Activated naive CD4-positive, alpha-beta T cell treated with anti-CD3 and anti-CD28 coated beads, Interleukin-2, amount 50 U/mL, for 24 hours (primary cell): Measurements from ENCODE around the gene ETV7.

Source experiments
- H3K27ac Mint-ChIP-seq: one replicate; pipeline ENCODE4 v1.8.0; 2021; ENCODE audit warnings: mild to moderate bottlenecking, mixed read lengths
- H3K27me3 Mint-ChIP-seq: one replicate; pipeline ENCODE4 v1.8.0; 2021; ENCODE audit warnings: mixed read lengths
- H3K36me3 Mint-ChIP-seq: one replicate; pipeline ENCODE4 v1.8.0; 2021; ENCODE audit warnings: mixed read lengths
- H3K4me1 Mint-ChIP-seq: one replicate; pipeline ENCODE4 v1.8.0; 2021; ENCODE audit warnings: mixed read lengths
- H3K4me3 Mint-ChIP-seq: one replicate; pipeline ENCODE4 v1.8.0; 2021; ENCODE audit warnings: mild to moderate bottlenecking, mixed read lengths
- H3K9me3 Mint-ChIP-seq: one replicate; pipeline ENCODE4 v1.8.0; 2021; ENCODE audit warnings: mixed read lengths

The ETV7 gene

GRCh38 chr6:36328600-36328999 lies 58.9 kb downstream of the ETV7 start:
- Mint-ChIP-seq H3K4me1 (no peaks in the 10 kb centered on the region), H3K9me3 (no peaks in the 10 kb centered on the region)

DNA sequence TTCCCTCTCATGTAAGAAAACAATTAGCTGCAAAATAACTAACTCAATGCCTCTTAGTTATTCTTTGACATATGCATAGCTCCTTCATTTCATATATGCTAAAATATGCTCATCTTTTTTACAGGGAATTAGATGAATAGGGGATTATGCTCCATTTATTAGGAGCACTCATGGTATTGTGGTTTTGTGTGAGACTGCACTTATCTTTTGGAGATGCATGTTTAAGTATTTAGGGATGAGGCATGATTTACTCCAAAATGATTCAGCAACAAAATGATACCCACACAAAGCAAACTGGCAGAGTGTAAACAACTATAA lies 59.6 kb downstream of the ETV7 start:
- H3K27ac Mint-ChIP-seq = no peak overlapping the region
- H3K9me3 Mint-ChIP-seq = no peaks in the 10 kb centered on the region
- H3K36me3 Mint-ChIP-seq = no peaks in the 10 kb centered on the region
- H3K27me3 Mint-ChIP-seq = no peaks in the 10 kb centered on the region
- H3K4me1 Mint-ChIP-seq = no peaks in the 10 kb centered on the region
- H3K4me3 Mint-ChIP-seq = no peak overlapping the region

More at GRCh38 chr6:36328600-36328999, 58.9 kb downstream of the ETV7 start:
- no peak overlapping the region for H3K27ac Mint-ChIP-seq
- H3K36me3 Mint-ChIP-seq = no peaks in the 10 kb centered on the region
- H3K4me3 Mint-ChIP-seq = no peak overlapping the region
- H3K27me3 Mint-ChIP-seq = no peaks in the 10 kb centered on the region

DNA sequence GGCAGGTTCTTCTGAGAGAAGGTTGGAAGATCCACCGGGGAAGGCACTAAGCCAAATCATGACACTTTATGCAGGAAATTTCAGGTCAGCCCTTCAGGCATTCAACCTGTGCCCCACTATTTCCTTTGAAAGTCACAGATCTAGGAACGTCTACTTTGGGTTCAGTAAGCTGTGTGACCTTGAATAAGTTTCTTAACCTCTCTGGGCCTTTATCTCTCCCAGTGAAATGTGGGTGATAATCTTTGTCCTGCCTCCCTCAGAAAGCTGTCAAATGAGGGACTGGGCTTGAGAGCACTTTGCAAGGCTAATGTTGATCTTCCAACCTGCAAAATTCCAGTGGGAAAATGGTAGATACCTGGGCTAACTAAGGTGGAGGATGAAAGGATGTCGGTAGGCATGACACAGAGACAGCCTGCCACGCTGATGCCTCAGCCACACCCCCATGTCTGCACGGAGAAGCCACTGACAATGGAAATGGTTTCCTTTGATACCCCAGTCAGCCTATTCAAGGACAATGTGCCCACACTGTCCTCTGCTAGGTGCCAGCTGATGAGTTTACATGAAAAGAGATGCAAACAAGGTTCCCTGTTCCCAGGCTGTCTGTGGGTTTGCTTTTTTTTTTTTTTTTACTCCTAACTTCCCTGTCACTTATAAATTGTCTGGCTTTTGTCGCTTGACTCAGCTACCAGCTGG lies 60.1 kb downstream of the ETV7 start:
- no peak overlapping the region for H3K4me3 Mint-ChIP-seq
- no peaks in the 10 kb centered on the region for H3K27me3 Mint-ChIP-seq
- H3K27ac Mint-ChIP-seq = no peak overlapping the region
- H3K36me3 Mint-ChIP-seq = no peaks in the 10 kb centered on the region
- no peaks in the 10 kb centered on the region for H3K4me1 Mint-ChIP-seq
- no peaks in the 10 kb centered on the region for H3K9me3 Mint-ChIP-seq

DNA sequence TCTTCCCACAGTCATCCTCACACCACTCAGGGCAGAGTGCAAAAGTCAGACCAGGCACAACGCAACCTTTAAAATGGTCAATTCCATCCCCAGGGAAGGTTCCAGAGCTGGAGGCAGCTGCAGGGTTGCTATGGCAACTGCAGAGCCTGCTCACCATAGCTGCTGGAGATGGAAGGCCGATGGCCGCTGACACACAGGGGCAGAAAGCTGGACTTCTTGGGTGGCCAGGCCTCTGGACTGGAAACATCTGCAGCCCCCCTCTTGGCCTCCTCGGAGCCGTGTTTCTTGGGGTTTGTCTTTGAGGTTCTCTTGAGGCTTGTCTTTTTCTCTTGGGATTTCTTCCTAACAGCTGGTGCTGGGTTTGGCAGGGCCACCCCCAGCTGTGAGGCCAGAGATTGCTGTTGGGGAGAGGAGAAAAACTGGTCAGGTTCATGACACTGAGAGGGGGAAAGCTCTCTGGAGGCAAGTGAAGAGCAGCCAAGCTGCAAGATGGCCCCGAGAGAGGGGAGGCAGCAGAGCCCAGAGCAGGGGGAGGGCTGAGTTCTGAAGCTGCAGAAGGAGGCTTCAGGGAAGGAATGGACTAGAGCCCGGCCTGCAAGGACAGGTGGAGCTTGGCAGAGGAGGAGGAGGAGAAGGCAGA lies 61.0 kb downstream of the ETV7 start:
- Mint-ChIP-seq H3K9me3 (no peaks in the 10 kb centered on the region), H3K27ac (no peak overlapping the region), H3K4me3 (no peak overlapping the region), H3K36me3 (no peaks in the 10 kb centered on the region), H3K4me1 (no peaks in the 10 kb centered on the region), H3K27me3 (no peaks in the 10 kb centered on the region)

GRCh38 chr6:36324715-36325114 lies 62.8 kb downstream of the ETV7 start:
- no peaks in the 10 kb centered on the region for H3K36me3 Mint-ChIP-seq
- no peaks in the 10 kb centered on the region for H3K9me3 Mint-ChIP-seq
- H3K27ac Mint-ChIP-seq = no peak overlapping the region
- no peaks in the 10 kb centered on the region for H3K4me1 Mint-ChIP-seq
- no peaks in the 10 kb centered on the region for H3K27me3 Mint-ChIP-seq
- no peak overlapping the region for H3K4me3 Mint-ChIP-seq

DNA sequence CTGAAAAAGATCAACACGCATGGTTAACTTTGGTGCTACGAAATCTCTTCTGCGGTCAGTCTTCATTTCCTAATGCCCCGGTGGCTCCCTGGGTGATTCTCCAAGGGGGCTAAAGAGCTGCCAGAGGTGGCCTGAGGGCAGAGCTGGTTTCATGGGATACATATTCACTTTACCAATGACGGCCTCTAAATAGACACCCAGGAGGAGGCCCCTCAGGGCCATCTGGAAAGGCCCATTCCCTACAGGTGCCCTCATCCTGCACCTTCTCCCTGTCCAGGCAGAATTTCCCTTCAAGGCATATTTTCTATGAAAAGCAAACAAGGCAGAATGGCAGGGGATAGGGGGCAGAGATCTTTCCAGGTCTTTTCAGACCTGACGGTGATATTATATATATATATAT lies 63.3 kb downstream of the ETV7 start:
- no peaks in the 10 kb centered on the region for H3K36me3 Mint-ChIP-seq

GRCh38 chr6:36323062-36323461 lies 64.4 kb downstream of the ETV7 start:
- Mint-ChIP-seq H3K9me3 (no peaks in the 10 kb centered on the region), H3K27me3 (no peaks in the 10 kb centered on the region), H3K36me3 (no peaks in the 10 kb centered on the region), H3K27ac (no peak overlapping the region), H3K4me3 (no peak overlapping the region), H3K4me1 (no peaks in the 10 kb centered on the region)

More for the DNA sequence above, 63.3 kb downstream of the ETV7 start:
- Mint-ChIP-seq H3K9me3 (no peaks in the 10 kb centered on the region), H3K27ac (no peak overlapping the region), H3K4me1 (no peaks in the 10 kb centered on the region), H3K4me3 (no peak overlapping the region), H3K27me3 (no peaks in the 10 kb centered on the region)

DNA sequence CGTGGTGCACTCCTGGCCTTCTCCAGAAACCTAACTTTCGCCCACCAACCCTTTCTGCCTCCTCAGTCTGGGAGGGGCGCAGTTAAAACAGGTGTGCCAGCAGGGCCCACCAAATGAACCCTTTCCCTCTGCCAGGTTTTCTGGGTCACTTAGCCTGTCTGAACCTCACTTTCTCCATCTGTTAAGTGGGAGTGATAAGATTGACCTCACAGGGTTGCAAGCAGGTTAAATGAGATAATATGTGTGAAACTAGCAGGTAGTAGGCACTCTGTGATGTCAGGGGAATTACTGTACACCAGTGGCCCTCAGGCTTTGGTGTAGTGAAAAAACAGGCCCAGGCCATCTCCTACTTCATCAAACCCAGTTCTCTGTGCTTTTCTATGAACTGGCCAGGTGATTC lies 64.9 kb downstream of the ETV7 start:
- Mint-ChIP-seq H3K36me3 (no peaks in the 10 kb centered on the region), H3K27ac (no peak overlapping the region), H3K4me3 (no peak overlapping the region), H3K27me3 (no peaks in the 10 kb centered on the region), H3K4me1 (no peaks in the 10 kb centered on the region), H3K9me3 (no peaks in the 10 kb centered on the region)

GRCh38 chr6:36320475-36320874 lies 67.0 kb downstream of the ETV7 start:
- Mint-ChIP-seq H3K9me3 (no peaks in the 10 kb centered on the region), H3K4me1 (no peaks in the 10 kb centered on the region), H3K4me3 (no peak overlapping the region), H3K27me3 (no peaks in the 10 kb centered on the region), H3K27ac (no peak overlapping the region), H3K36me3 (no peaks in the 10 kb centered on the region)

GRCh38 chr6:36319821-36320220 lies 67.6 kb downstream of the ETV7 start:
- Mint-ChIP-seq H3K27ac (no peak overlapping the region), H3K36me3 (no peaks in the 10 kb centered on the region), H3K27me3 (no peaks in the 10 kb centered on the region), H3K9me3 (no peaks in the 10 kb centered on the region), H3K4me3 (no peak overlapping the region), H3K4me1 (no peaks in the 10 kb centered on the region)

GRCh38 chr6:36319436-36319762 lies 68.1 kb downstream of the ETV7 start:
- Mint-ChIP-seq H3K4me3 (no peak overlapping the region), H3K9me3 (no peaks in the 10 kb centered on the region), H3K27me3 (no peaks in the 10 kb centered on the region), H3K27ac (no peak overlapping the region), H3K36me3 (no peaks in the 10 kb centered on the region), H3K4me1 (no peaks in the 10 kb centered on the region)

DNA sequence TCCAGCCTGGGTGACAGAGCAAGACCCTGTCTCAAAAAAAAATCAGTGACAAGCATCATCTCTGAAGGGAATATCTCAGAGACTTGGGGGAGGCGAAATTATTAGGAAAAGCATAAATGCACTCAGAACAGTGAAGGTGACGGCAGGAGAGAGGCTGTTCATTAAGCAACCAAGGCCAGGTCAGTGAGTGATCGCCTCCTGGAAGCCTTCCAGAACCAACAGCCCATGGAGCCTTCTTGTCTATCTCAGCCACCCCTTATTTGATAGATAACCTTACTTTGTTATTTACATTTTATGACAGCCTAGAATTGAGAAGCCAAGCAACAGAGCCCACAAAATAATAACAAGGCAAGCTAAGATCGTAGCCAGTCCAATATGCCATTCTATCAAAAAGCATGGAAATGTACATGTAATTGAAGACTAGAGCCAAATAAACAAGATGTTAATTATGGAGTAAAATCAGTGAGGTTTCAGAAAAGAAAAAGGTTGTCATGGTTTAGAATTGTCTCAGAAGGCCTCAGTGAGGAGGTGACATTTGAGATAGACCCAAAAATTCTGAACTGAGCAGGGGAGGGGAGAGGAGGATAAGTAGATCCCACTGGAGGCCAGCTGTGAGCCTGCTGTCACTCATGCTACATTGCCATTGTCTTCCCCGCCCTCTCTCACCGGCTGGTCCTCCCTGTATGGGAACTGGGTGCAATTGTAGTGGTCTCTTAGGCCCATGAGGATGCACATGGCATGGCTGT lies 68.6 kb downstream of the ETV7 start:
- Mint-ChIP-seq H3K36me3 (no peaks in the 10 kb centered on the region), H3K9me3 (no peaks in the 10 kb centered on the region), H3K4me1 (no peaks in the 10 kb centered on the region), H3K27ac (no peak overlapping the region), H3K27me3 (no peaks in the 10 kb centered on the region), H3K4me3 (no peak overlapping the region)

DNA sequence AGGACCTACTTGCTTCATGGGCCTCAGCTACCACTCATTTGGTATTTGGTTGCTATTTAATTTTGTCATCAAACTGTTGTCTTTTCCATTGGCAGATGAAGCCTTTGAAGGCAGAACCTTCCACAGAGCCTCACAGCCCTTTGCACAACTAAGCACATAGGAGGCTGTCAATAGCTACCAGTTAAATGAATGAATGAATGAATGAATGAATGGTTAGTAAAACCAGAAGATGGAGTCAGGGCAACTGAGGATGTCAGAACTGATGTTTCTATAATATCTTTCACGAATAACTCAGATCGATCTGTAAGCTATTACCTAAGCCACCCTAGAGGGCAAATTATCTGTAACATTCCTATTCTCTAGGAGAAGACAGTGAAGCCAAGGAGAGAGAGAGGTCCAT lies 69.8 kb downstream of the ETV7 start:
- no peak overlapping the region for H3K4me3 Mint-ChIP-seq
- H3K27me3 Mint-ChIP-seq = no peaks in the 10 kb centered on the region
- H3K4me1 Mint-ChIP-seq = no peaks in the 10 kb centered on the region
- H3K9me3 Mint-ChIP-seq = no peaks in the 10 kb centered on the region
- no peaks in the 10 kb centered on the region for H3K36me3 Mint-ChIP-seq
- no peak overlapping the region for H3K27ac Mint-ChIP-seq
